PC-9 (cell line): ENCODE results near the gene TNRC6C. TPM values are rescaled to one million over a fixed set of nuclear protein-coding genes. Genes with fewer than 3 reads are reported as not detected.

Source experiments
- BruUV-seq: library from RNA; stranded (reverse); fragments of 400-500 nt; replicated peaks from 2 replicates; lab custom pipeline; 2021; lab: Mats Ljungman, UMichigan
- CTCF ChIA-PET: fragments of 300-600 bp; sonication (Branson Sonifier 250); formaldehyde crosslinking; loops from one replicate; lab custom pipeline; 2022; ENCODE audit warnings: antibody characterized with exemption; lab: Charles Lee
- POLR2A ChIA-PET: fragments of 300-600 bp; sonication (Branson Sonifier 250); formaldehyde crosslinking; loops from one replicate; lab custom pipeline; 2022; ENCODE audit warnings: antibody characterized with exemption; ENCODE audit not compliant: unreplicated experiment; lab: Charles Lee
- DNase-seq, 2 experiments: peaks; one replicate each; pipeline versions ENCODE4 v3.0.0 to v3.0.0-alpha.2; 2015 to 2022; ENCODE audit warnings: mixed read lengths in 1 of 2
- H2AFZ ChIP-seq: fragments of 200-600 bp; sonication (generic); 2 replicates; pipeline ENCODE4 v1.8.1; 2017; ENCODE audit warnings: antibody characterized with exemption
- H3F3A ChIP-seq: fragments of 200-600 bp; sonication (generic); 2 replicates; pipeline ENCODE4 v1.8.1; 2017; ENCODE audit warnings: antibody characterized with exemption, mild to moderate bottlenecking, low read depth; ENCODE audit not compliant: insufficient read depth
- H3K27ac ChIP-seq: fragments of 200-600 bp; sonication (generic); 2 replicates; pipeline ENCODE4 v1.6.1; 2016; ENCODE audit warnings: mixed run types
- H3K27me3 ChIP-seq: fragments of 200-600 bp; sonication (generic); 2 replicates; pipeline ENCODE4 v1.6.1; 2016; ENCODE audit warnings: low read depth, mixed run types; ENCODE audit not compliant: insufficient read depth
- H3K36me3 ChIP-seq: fragments of 200-600 bp; sonication (generic); 2 replicates; pipeline ENCODE4 v1.6.1; 2016; ENCODE audit warnings: low read depth, mixed run types
- H3K4me1 ChIP-seq: fragments of 200-600 bp; sonication (generic); replicated peaks from 2 replicates; pipeline ENCODE4 v1.6.1; 2016; ENCODE audit warnings: mixed run types; ENCODE audit not compliant: insufficient read depth
- H3K4me2 ChIP-seq: fragments of 200-600 bp; sonication (generic); 2 replicates; pipeline ENCODE4 v1.6.1; 2017; ENCODE audit warnings: mixed run types
- H3K4me3 ChIP-seq: fragments of 200-600 bp; sonication (generic); 2 replicates; pipeline ENCODE4 v1.6.1; 2016; ENCODE audit warnings: mixed run types
- H3K79me2 ChIP-seq: fragments of 200-600 bp; sonication (generic); 2 replicates; pipeline ENCODE4 v1.6.1; 2017; ENCODE audit warnings: low read depth, mixed run types
- H3K9me2 ChIP-seq: fragments of 200-600 bp; sonication (generic); 2 replicates; pipeline ENCODE4 v1.8.1; 2017; ENCODE audit warnings: mild to moderate bottlenecking; ENCODE audit not compliant: insufficient read depth
- H3K9me3 ChIP-seq: fragments of 200-600 bp; sonication (generic); 2 replicates; pipeline ENCODE4 v1.8.1; 2016; ENCODE audit warnings: low read depth; ENCODE audit not compliant: insufficient read depth
- H4K20me1 ChIP-seq: fragments of 200-600 bp; sonication (generic); 2 replicates; pipeline ENCODE4 v1.8.1; 2017; ENCODE audit not compliant: insufficient read depth
- CTCF ChIP-seq: fragments of 200-600 bp; sonication (generic); conservative IDR thresholded peaks from 2 replicates; pipeline ENCODE4 v1.6.1; 2017; ENCODE audit warnings: mixed run types, antibody characterized with exemption, mild to moderate bottlenecking, moderate library complexity
- EZH2 ChIP-seq: fragments of 200-600 bp; sonication (generic); IDR thresholded peaks from 2 replicates; pipeline ENCODE4 v1.8.0; 2017; ENCODE audit warnings: antibody characterized with exemption, low read depth
- intact Hi-C: fragments of 100-400 bp; cut with micrococcal nuclease; formaldehyde crosslinking; loops from one replicate; pipeline ENCODE4 v1.10.0; 2022; ENCODE audit not compliant: unreplicated experiment
- total RNA-seq: library from RNA; stranded (reverse); gene quantifications from 2 replicates; pipeline ENCODE4 v1.2.3, GENCODE V29; 2021

TNRC6C gene
- total RNA-seq, 1 experiment from 2014 or later = 0.37 TPM

- Histone ChIP-seq H3K4me2 (no peak overlapping the region), H2AFZ (no peak overlapping the region), H3K79me2 (no peaks in the 10 kb centered on the region), H3K9me3 (no peaks in the 10 kb centered on the region), H3K36me3 (no peaks in the 10 kb centered on the region), H3K4me3 (no peak overlapping the region), H3K9me2 (no peaks in the 10 kb centered on the region), H3K4me1 (no peaks in the 10 kb centered on the region), H3K27me3 (peaks cover 70% of the 10 kb centered on the region), H4K20me1 (no peaks in the 10 kb centered on the region), H3F3A (no peaks in the 10 kb centered on the region), H3K27ac (no peak overlapping the region)
- intact Hi-C loops = no loop called here
- POLR2A ChIA-PET = no interaction called here
- TF ChIP-seq CTCF (no peak), EZH2 (no peak)
- no TSS peak for BruUV-seq
- no peak for DNase-seq
- CTCF ChIA-PET = no interaction called here
Observed at GRCh38 chr17:77999413-78000173, 41.1 kb downstream of the TNRC6C start.

- no peak overlapping the region for H3K27ac ChIP-seq
- no peaks in the 10 kb centered on the region for H3K9me2 ChIP-seq
- no peaks in the 10 kb centered on the region for H4K20me1 ChIP-seq
- CTCF ChIA-PET = no interaction called here
- no peaks in the 10 kb centered on the region for H3F3A ChIP-seq
- H3K36me3 ChIP-seq = no peaks in the 10 kb centered on the region
- H2AFZ ChIP-seq = no peak overlapping the region
- intact Hi-C loops = no loop called here
- TF ChIP-seq EZH2 (no peak), CTCF (no peak)
- DNase-seq = no peak
- H3K27me3 ChIP-seq = peaks cover 63% of the 10 kb centered on the region
- no peaks in the 10 kb centered on the region for H3K79me2 ChIP-seq
- H3K4me3 ChIP-seq = no peak overlapping the region
- H3K9me3 ChIP-seq = no peaks in the 10 kb centered on the region
- no peaks in the 10 kb centered on the region for H3K4me1 ChIP-seq
- no peak overlapping the region for H3K4me2 ChIP-seq
- BruUV-seq = no TSS peak
- POLR2A ChIA-PET = no interaction called here
Observed at GRCh38 chr17:78000341-78000740, 41.8 kb downstream of the TNRC6C start.

GRCh38 chr17:78001182-78001581, 42.7 kb downstream of the TNRC6C start:
- TF ChIP-seq EZH2 (no peak), CTCF (no peak)
- DNase-seq = no peak
- no peak overlapping the region for H2AFZ ChIP-seq
- no TSS peak for BruUV-seq
- H3K9me2 ChIP-seq = no peaks in the 10 kb centered on the region
- H3K4me2 ChIP-seq = no peak overlapping the region
- no peak overlapping the region for H3K27ac ChIP-seq
- ChIA-PET CTCF (no interaction called here), POLR2A (no interaction called here)
- no peaks in the 10 kb centered on the region for H3K9me3 ChIP-seq
- no peaks in the 10 kb centered on the region for H3K36me3 ChIP-seq
- intact Hi-C loops = no loop called here
- H3F3A ChIP-seq = no peaks in the 10 kb centered on the region
- H4K20me1 ChIP-seq = no peaks in the 10 kb centered on the region
- H3K4me1 ChIP-seq = no peaks in the 10 kb centered on the region
- H3K79me2 ChIP-seq = no peaks in the 10 kb centered on the region
- H3K27me3 ChIP-seq = peaks cover 62% of the 10 kb centered on the region
- H3K4me3 ChIP-seq = no peak overlapping the region
